IMR-90 (cell line): ENCODE measurements around the gene COPZ2. TPM values are rescaled to one million over a fixed set of nuclear protein-coding genes. Genes with fewer than 3 reads are reported as not detected.

Experiments
- ATAC-seq: fragments of 200-7000 bp; cut with Tn5 transposase; 2 replicates; pipeline ENCODE4 v1.9.1; 2020; ENCODE audit warnings: low read depth, mild to moderate bottlenecking, moderate library complexity
- BruUV-seq: library from RNA; stranded (reverse); fragments of 400-500 nt; replicated peaks from 2 replicates; lab custom pipeline; 2021; lab: Mats Ljungman, UMichigan
- CTCF ChIA-PET: fragments of 300-600 bp; formaldehyde crosslinking; extraction: SDS; loops from one replicate; lab custom pipeline; 2021; ENCODE audit warnings: antibody characterized with exemption; lab: Yijun Ruan, JAX
- POLR2A ChIA-PET: fragments of 300-600 bp; sonication (Branson Sonifier 250); formaldehyde crosslinking; loops from one replicate; lab custom pipeline; 2022; ENCODE audit warnings: antibody characterized with exemption; ENCODE audit not compliant: unreplicated experiment; lab: Charles Lee
- DNase-seq: peaks from one replicate; pipeline ENCODE4 v3.0.0; 2013
- H2AFZ ChIP-seq: replicated peaks from 2 replicates; pipeline ENCODE3; 2013; ENCODE audit warnings: low read length, mild to moderate bottlenecking; ENCODE audit not compliant: poor library complexity
- H2AK5ac ChIP-seq: 2 replicates; pipeline ENCODE4 v1.6.1; 2013; ENCODE audit warnings: low read depth, low read length, inconsistent platforms
- H2AK9ac ChIP-seq: replicated peaks from 2 replicates; pipeline ENCODE3; 2013; ENCODE audit warnings: mild to moderate bottlenecking, low read depth, low read length, moderate library complexity; ENCODE audit not compliant: poor library complexity
- H2BK120ac ChIP-seq: 2 replicates; pipeline ENCODE4 v1.6.1; 2013; ENCODE audit warnings: low read depth, low read length, inconsistent platforms
- H2BK15ac ChIP-seq: 3 replicates; pipeline ENCODE4 v1.6.1; 2013; ENCODE audit warnings: low read depth, low read length, inconsistent platforms
- H2BK20ac ChIP-seq: 2 replicates; pipeline ENCODE4 v1.6.1; 2013; ENCODE audit warnings: low read depth, mild to moderate bottlenecking, inconsistent platforms, low read length, moderate library complexity
- H2BK5ac ChIP-seq: 2 replicates; pipeline ENCODE4 v1.6.1; 2013; ENCODE audit warnings: mild to moderate bottlenecking, low read depth, low read length, inconsistent platforms; ENCODE audit not compliant: poor library complexity, severe bottlenecking
- H3K14ac ChIP-seq: replicated peaks from 2 replicates; pipeline ENCODE4 v1.6.1; 2013; ENCODE audit warnings: low read depth, low read length, inconsistent platforms
- H3K18ac ChIP-seq: 2 replicates; pipeline ENCODE4 v1.6.1; 2013; ENCODE audit warnings: low read depth, low read length, control low read depth
- H3K23ac ChIP-seq: 2 replicates; pipeline ENCODE4 v1.6.1; 2013; ENCODE audit warnings: low read depth, low read length, inconsistent platforms
- H3K27ac ChIP-seq: 2 replicates; pipeline ENCODE4 v1.5.1; 2013; ENCODE audit warnings: mild to moderate bottlenecking, control low read depth, low read length; ENCODE audit not compliant: insufficient read depth
- H3K27me3 ChIP-seq: 2 replicates; pipeline ENCODE4 v1.6.1; 2013; ENCODE audit warnings: low read length; ENCODE audit not compliant: control insufficient read depth, insufficient read depth
- H3K36me3 ChIP-seq: 2 replicates; pipeline ENCODE4 v1.6.1; 2013; ENCODE audit warnings: low read length, mixed read lengths; ENCODE audit not compliant: control insufficient read depth, insufficient read depth
- H3K4ac ChIP-seq: 2 replicates; pipeline ENCODE4 v1.6.1; 2013; ENCODE audit warnings: low read depth, low read length, inconsistent platforms
- H3K4me1 ChIP-seq: 2 replicates; pipeline ENCODE4 v1.6.1; 2013; ENCODE audit warnings: low read length, mixed read lengths; ENCODE audit not compliant: control insufficient read depth, insufficient read depth
- H3K4me2 ChIP-seq: 2 replicates; pipeline ENCODE4 v1.6.1; 2013; ENCODE audit warnings: low read depth, mild to moderate bottlenecking, control low read depth, low read length, moderate library complexity
- H3K4me3 ChIP-seq: 2 replicates; pipeline ENCODE4 v1.5.1; 2013; ENCODE audit warnings: low read depth, mild to moderate bottlenecking, control low read depth, low read length, moderate library complexity; ENCODE audit not compliant: insufficient read depth
- H3K56ac ChIP-seq: 2 replicates; pipeline ENCODE4 v1.6.1; 2013; ENCODE audit warnings: low read length, inconsistent platforms; ENCODE audit not compliant: insufficient read depth; ENCODE audit errors: extremely low read depth
- H3K79me1 ChIP-seq, 2 experiments: 2 replicates each; pipeline ENCODE4 v1.6.1; 2013; ENCODE audit warnings: low read length in 2 of 2, inconsistent platforms in 1 of 2, low read depth in 1 of 2
- H3K9ac ChIP-seq: 2 replicates; pipeline ENCODE4 v1.6.1; 2013; ENCODE audit warnings: low read depth, low read length, control low read depth
- H3K9me1 ChIP-seq: 2 replicates; pipeline ENCODE4 v1.6.1; 2013; ENCODE audit warnings: low read length, inconsistent platforms; ENCODE audit not compliant: insufficient read depth
- H3K9me3 ChIP-seq: 2 replicates; pipeline ENCODE4 v1.6.1; 2013; ENCODE audit warnings: low read length; ENCODE audit not compliant: control insufficient read depth, insufficient read depth
- H4K20me1 ChIP-seq: 2 replicates; pipeline ENCODE4 v1.6.1; 2013; ENCODE audit warnings: low read length, inconsistent platforms; ENCODE audit not compliant: insufficient read depth
- H4K5ac ChIP-seq: 2 replicates; pipeline ENCODE4 v1.6.1; 2013; ENCODE audit warnings: mild to moderate bottlenecking, low read depth, low read length, control low read depth
- H4K8ac ChIP-seq, 2 experiments: 2 replicates each; pipeline ENCODE4 v1.6.1; 2013; ENCODE audit warnings: low read depth in 2 of 2, low read length in 2 of 2, control low read depth in 1 of 2, inconsistent platforms in 1 of 2
- H4K91ac ChIP-seq: 2 replicates; pipeline ENCODE4 v1.6.1; 2013; ENCODE audit warnings: low read depth, low read length, inconsistent platforms; ENCODE audit not compliant: insufficient read depth
- CHD1 ChIP-seq: IDR thresholded peaks from 2 replicates; pipeline ENCODE4 v1.6.1; 2012; ENCODE audit warnings: low read depth, low read length, improper control_type of control experiment
- FOS ChIP-seq: fragments of 150-350 bp; IDR thresholded peaks from 2 replicates; pipeline ENCODE4 v1.6.1; 2016; ENCODE audit warnings: low read depth, low read length
- NFE2L2 ChIP-seq: fragments of 150-350 bp; IDR thresholded peaks from 2 replicates; pipeline ENCODE4 v1.6.1; 2016; ENCODE audit warnings: low read depth, mild to moderate bottlenecking, low read length
- RAD21 ChIP-seq: IDR thresholded peaks from 2 replicates; pipeline ENCODE4 v1.6.1; 2012; ENCODE audit warnings: low read length, improper control_type of control experiment
- SMC3 ChIP-seq: fragments of 150-350 bp; IDR thresholded peaks from 2 replicates; pipeline ENCODE4 v1.6.1; 2016; ENCODE audit warnings: low read depth, mild to moderate bottlenecking, antibody characterized with exemption, low read length, moderate library complexity
- WGBS, 2 experiments: methylation state at CpG; one replicate each; pipeline versions ENCODE4 v1.1.5 to v1.1.7; 2013; ENCODE audit warnings: missing lambda C conversion rate in 2 of 2; ENCODE audit not compliant: insufficient read length in 1 of 2; ENCODE audit errors: extremely low coverage in 2 of 2; 5-methylcytosine and 5-hydroxymethylcytosine counted together
- dilution Hi-C: fragments of 300-500 bp; cut with HindIII; formaldehyde crosslinking; loops from one replicate; pipeline ENCODE4 v1.14.3; 2018; ENCODE audit warnings: low sequenced_read_pairs; ENCODE audit not compliant: unreplicated experiment
- in situ Hi-C: fragments of 300-500 bp; cut with MboI; formaldehyde crosslinking; loops from 3 replicates; pipeline ENCODE4 v1.14.3; 2019; ENCODE audit warnings: low sequenced_read_pairs, inconsistent platforms, mixed read lengths
- intact Hi-C: fragments of 100-400 bp; cut with micrococcal nuclease; formaldehyde crosslinking; loops from 2 replicates; pipeline ENCODE4 v1.10.0; 2022
- polyA plus RNA-seq, 3 experiments: library from polyadenylated mRNA; depleted of rRNA; stranded (reverse); fragments of >200 nt; gene quantifications; 2 replicates each; pipeline ENCODE4 v1.2.3, GENCODE V29; 2012; ENCODE audit warnings: low replicate concordance in 1 of 3
- total RNA-seq: library from RNA; depleted of rRNA; stranded (reverse); fragments of >200 nt; gene quantifications from 2 replicates; pipeline ENCODE4 v1.2.3, GENCODE V29; 2012

COPZ2 gene
- total and polyA plus RNA-seq, 2 of the 4 experiments (the other 2 are of a cell fraction), result 41.0 to 86.1 TPM

- Histone ChIP-seq H3K27ac (peak overlapping the region; percentile 98), H2AK5ac (peak overlapping the region; percentile 100), H3K4me3 (peak overlapping the region; percentile 79), H4K91ac (peak overlapping the region; percentile 99), H3K23ac (peak overlapping the region; percentile 94), H3K79me1 (peaks cover 11 to 59% of the 10 kb centered on the region in 2 experiments), H2AK9ac (peak overlapping the region; percentile 98), H2BK120ac (peak overlapping the region; percentile 87), H3K9ac (peak overlapping the region; percentile 90), H3K4me1 (peaks cover 18% of the 10 kb centered on the region), H3K18ac (peak overlapping the region; percentile 92), H2BK5ac (peak overlapping the region; percentile 97), H4K8ac (peak overlapping the region; percentile 94 to 100), H2BK15ac (peak overlapping the region; percentile 87; the same call in 2 of the 3 replicates), H4K20me1 (peaks cover 20% of the 10 kb centered on the region), H4K5ac (peak overlapping the region; percentile 99), H3K4ac (peak overlapping the region; percentile 98), H3K9me1 (peaks cover 19% of the 10 kb centered on the region), H3K56ac (peak overlapping the region; percentile 68), H3K14ac (peak overlapping the region; percentile 97), H3K36me3 (peaks cover 14% of the 10 kb centered on the region; the same call in 1 of the 2 replicates), H2AFZ (peak overlapping the region; percentile 98), H3K9me3 (no peaks in the 10 kb centered on the region), H3K27me3 (no peaks in the 10 kb centered on the region), H3K4me2 (peak overlapping the region; percentile 91), H2BK20ac (0 out of 2 replicates have a peak overlapping the region, but pooled peaks have one; percentile 2)
- in situ Hi-C loops (no loop called here), dilution Hi-C loops (no loop called here), intact Hi-C loops (loop anchor here (5.0 kb wide), 1 partner anchor 445 kb away; no protein-coding TSS in a partner anchor)
- BruUV-seq, result no TSS peak
- no peak for ATAC-seq
- CTCF ChIA-PET, result interaction anchor here (0.8 to 1.8 kb wide), 2 partner anchors 21 to 23 kb away, joined by 3 to 11 read pairs; no protein-coding TSS in a partner anchor
- POLR2A ChIA-PET, result no interaction called here
- no peak for DNase-seq
- TF ChIP-seq FOS (no peak), NFE2L2 (no peak), CHD1 (0 out of 2 replicates have a peak, but pooled peaks have one; percentile 64), SMC3 (no peak), RAD21 (no peak)
- 0% methylated on average over 7 of the region's 26 CpGs; no CpG with 5 or more reads in 1 of the 2 experiments for WGBS, 2 experiments
Measured at GRCh38 chr17:48047113-48047740, 9.6 kb upstream of the COPZ2 start.
